Measurements from ENCODE around the gene SPDYE3. TPM values are rescaled to one million over a fixed set of nuclear protein-coding genes. Genes with fewer than 3 reads are reported as not detected.
"Not testable (repeated sequence)": the region's sequence is repeated elsewhere in the genome, so short reads cannot be mapped to it uniquely, and the experiment has no call there.

Gene SPDYE3
- total RNA-seq, 1 experiment from 2014 or later, result not detected

DNA sequence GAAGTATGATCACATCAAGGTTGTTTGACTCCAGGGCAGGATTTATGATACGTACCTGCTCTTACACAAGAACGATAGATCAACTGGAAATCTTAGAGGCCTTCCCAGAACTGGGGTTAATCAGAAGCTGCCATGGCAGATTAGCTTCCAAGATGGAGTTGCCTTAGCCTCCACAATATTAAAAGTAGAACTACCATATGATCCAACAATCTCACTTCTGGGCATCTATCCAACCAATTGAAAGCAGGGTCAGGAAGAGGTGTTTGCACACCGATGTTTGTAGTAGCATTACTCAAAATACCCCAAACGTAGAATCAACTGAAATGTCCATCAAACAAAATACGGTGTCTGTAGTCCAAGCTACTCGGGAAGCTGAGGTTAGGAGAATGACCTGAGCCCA, 57.0 kb downstream of the SPDYE3 start:
- DNase-seq (ENCODE audit: low read depth), result no peak
- in situ Hi-C loops (cut with HindIII; ENCODE audit: low pct_unique_long_range_greater_than_20kb, low sequenced_read_pairs), result no loop called here

DNA sequence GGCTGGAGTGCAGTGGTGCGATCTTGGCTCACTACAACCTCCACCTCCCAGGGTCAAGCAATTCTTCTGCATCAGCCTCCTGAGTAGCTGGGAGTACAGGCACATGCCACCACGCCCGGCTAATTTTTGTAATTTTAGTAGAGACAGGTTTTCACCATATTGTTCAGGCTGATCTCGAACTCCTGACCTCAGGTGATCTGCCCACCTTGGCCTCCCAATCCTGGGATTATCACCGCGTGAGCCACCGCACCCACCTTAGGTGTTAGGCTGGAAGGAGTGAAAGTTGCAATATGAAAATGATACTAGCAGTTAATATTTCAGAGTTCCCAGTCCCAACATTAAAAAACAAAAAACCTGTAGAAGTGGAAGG, 58.5 kb downstream of the SPDYE3 start:
- in situ Hi-C loops (cut with HindIII; ENCODE audit: low pct_unique_long_range_greater_than_20kb, low sequenced_read_pairs); DNase-seq (ENCODE audit: low read depth): not testable (repeated sequence)

DNA sequence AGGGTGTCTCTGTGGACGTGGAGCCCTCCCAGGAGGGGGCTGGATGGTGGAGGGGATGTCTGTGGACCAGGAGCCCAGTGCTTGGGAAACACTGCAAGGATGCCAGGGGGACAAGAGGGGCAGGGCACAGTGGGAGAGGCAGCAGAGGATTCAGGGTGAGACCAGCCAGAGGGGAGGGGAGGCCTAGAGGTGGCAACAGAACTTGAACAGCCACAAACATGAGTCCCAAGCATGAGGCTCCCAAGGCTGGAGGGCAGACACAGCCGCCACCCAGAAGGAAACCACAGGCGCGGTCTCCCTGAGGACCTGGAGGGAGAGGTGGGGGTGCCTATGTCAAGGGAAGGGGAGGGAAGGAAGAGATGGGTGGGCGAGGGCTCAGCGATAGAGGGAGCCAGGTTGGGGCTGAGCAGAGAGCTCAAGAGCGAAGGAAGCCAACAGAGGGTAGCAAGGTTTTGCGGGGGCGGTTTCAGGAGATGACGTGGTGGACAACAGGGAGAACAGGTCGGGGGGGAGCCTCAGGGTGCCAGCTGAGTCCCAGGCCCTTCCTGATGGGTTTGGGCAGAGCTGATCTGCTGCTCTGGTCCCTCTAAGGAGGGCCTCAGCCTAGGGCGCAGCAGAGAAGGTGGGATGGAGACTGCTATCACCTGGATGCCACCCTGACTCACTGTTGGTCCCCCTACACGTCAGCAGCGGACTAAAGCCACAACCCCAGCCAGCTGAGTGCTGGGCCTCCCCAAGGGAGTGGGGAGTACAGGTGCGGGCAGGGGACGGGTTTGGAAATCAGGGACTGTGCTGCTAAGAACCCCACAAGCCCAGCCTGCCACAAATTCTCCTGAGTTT, 59.1 kb downstream of the SPDYE3 start:
- no peak for DNase-seq (ENCODE audit: low read depth)
- in situ Hi-C loops (cut with HindIII; ENCODE audit: low pct_unique_long_range_greater_than_20kb, low sequenced_read_pairs), result no loop called here

DNA sequence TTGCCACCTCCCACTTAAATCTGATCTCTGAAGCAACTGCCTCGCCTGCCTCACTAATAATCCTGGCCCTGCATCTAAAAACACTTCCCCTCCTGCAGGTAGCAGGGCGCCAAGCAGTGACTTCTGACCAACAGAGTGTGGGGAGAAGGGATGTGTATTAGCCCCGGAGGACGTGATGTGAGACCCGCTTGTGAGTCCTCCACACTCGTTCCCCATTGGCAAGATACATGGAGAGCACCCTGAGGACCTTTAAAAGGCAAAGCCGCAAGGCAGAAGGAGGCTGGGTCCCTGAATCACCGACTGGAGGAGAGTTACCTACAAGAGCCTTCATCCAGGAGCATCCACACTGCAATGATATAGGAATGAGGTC, 59.7 kb downstream of the SPDYE3 start:
- in situ Hi-C loops (cut with HindIII; ENCODE audit: low pct_unique_long_range_greater_than_20kb, low sequenced_read_pairs), result no loop called here
- DNase-seq (ENCODE audit: low read depth), result no peak

DNA sequence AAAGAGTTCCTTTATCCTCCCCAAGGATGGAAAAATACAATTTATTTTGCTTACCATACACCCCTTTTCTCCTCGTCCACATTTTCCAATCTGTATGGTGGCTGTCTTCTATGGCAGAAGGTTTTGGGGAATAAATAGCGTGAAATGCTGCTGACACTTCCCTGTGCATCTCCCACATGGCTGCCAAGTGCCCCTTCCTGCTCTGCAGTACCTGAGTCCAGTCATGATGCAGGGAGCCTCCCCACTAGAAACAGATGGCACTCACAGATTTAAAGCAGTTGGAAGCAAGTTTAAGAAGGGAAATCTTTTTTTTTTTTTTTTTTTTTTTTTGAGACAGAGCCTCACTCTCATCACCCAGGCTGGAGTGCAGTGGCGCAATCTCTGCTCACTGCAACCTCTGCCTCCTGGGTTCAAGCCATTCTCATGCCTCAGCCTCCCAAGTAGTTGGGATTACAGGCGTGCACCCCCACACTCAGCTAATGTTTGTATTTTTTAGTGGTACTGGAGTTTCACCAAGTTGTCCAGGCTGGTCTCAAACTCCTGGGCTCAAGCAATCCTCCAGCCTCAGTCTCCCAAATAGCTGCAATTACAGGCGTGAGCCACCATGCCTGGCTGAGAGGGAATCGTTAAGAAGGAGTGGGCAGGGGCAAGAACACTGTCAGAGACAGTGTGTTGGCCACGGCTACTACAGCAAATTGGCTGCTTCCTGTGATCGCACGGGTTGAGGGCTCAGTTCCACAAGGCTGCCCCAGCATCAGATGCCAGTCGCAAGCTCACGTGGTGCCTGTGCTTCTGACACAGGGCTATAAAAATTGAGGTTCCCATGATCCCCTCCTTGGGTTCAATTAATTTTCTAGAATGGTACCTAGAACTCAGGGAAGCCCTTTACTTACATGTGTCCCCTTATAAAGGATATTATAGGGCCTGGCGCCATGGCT, 60.4 kb downstream of the SPDYE3 start:
- in situ Hi-C loops (cut with HindIII; ENCODE audit: low pct_unique_long_range_greater_than_20kb, low sequenced_read_pairs), result no loop called here
- DNase-seq (ENCODE audit: low read depth), result no peak

DNA sequence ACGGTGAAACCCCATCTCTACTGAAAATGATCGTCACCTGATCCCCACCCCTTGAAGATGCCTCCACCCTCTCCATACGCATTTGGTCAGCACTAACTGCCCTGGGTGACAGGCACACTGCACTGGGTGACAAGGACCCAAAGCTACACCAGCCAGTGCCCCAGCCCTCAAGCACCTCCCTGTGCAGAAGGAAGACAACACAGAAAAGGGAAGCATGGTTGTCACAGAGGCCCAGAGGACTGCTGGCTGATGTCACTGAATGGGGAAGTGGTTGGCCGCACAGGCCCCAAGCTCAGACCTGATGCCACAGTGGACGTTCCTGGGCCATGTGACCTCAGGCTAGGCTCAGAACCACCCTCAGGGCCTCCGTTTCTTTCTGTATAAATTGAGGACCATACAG, 61.6 kb downstream of the SPDYE3 start:
- in situ Hi-C loops (cut with HindIII; ENCODE audit: low pct_unique_long_range_greater_than_20kb, low sequenced_read_pairs), result no loop called here
- DNase-seq (ENCODE audit: low read depth), result no peak

DNA sequence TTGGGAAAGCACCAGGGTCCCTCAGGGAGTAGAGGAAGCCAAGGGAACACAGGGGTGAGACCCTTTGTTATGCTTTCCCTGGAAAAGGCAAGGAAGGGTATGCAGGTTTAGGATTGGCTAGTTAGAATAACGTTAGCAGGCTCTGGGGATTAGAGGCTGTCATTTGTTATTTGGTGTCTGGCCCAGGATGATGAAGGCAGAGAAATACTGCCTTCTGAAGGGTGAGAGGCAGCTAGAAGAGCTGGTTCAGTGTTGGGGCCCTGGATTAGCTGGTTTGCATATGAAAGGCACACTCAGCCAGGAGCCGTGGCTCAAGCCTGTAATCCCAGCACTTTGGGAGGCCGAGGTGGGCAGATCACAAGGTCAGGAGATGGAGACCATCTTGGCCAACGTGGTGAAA, 62.8 kb downstream of the SPDYE3 start:
- in situ Hi-C loops (cut with HindIII; ENCODE audit: low pct_unique_long_range_greater_than_20kb, low sequenced_read_pairs), result no loop called here
- no peak for DNase-seq (ENCODE audit: low read depth)

DNA sequence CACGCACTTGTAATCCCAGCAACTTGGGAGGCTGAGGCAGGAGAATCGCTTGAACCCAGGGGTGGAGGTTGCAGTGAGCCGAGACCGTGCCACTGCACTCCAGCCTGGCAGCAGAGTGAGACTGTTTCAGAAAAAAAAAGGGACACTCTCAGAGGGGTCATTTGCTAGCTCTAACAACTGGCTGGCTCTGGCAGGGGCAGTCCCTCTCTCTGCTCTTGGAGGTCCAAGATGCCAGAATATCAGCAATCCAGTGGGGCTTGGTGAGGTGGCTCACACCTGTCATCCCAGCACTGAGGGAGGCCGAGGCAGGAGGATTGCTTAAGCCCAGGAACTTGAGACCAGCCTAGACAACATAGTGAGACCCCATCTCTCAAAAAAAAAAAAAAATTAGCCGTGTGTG, 63.2 kb downstream of the SPDYE3 start:
- in situ Hi-C loops (cut with HindIII; ENCODE audit: low pct_unique_long_range_greater_than_20kb, low sequenced_read_pairs), result no loop called here
- no peak for DNase-seq (ENCODE audit: low read depth)

DNA sequence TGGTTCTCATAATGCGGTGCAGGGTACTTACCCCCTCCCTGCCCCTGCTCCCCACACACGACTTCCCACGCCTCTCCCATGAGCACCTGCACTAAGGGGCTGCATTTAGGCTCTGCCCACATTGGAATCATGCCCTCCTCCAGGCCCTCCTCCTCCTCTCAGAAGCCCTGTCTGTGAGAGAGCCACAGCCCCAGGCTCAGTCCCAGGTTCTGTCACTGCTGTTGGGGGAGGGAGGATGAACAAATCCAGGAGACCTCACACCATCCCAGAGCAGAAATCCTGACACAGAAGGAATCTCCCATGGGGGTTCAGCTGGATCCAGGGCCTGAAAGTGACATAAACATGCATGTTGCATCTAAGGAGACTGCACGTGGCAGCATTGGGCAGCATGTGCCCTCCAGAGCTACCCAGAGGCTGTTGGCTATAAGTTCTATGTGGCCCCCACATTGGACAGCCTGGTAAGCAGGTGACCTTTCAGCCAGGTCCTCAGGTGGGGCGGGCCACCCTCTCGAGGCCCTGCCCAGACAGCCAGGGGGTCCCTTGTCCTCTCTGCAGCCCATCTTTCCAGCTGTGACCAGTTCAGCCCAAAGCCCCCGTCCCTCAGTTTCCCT, 64.2 kb downstream of the SPDYE3 start:
- no peak for DNase-seq (ENCODE audit: low read depth)
- in situ Hi-C loops (cut with HindIII; ENCODE audit: low pct_unique_long_range_greater_than_20kb, low sequenced_read_pairs), result no loop called here

Other genes with a start within 250 kb of the SPDYE3 start
- gene ZNF3, start 226.0 kb upstream of the SPDYE3 start, total RNA-seq (2014; rRNA removed; shearing (Covaris generic); ENCODE audit: low replicate concordance), result 47.7 and 51.4 TPM in 2 replicates
- 91.2 and 92.5 TPM in 2 replicates for gene COPS6, start 218.7 kb upstream of the SPDYE3 start, total RNA-seq (2014; rRNA removed; shearing (Covaris generic); ENCODE audit: low replicate concordance)
- gene MCM7, start 206.3 kb upstream of the SPDYE3 start, total RNA-seq (2014; rRNA removed; shearing (Covaris generic); ENCODE audit: low replicate concordance), result 225 and 243 TPM in 2 replicates
- 25.8 and 28.1 TPM in 2 replicates for gene AP4M1, start 206.1 kb upstream of the SPDYE3 start, total RNA-seq (2014; rRNA removed; shearing (Covaris generic); ENCODE audit: low replicate concordance)
- gene TAF6, start 188.3 kb upstream of the SPDYE3 start, total RNA-seq (2014; rRNA removed; shearing (Covaris generic); ENCODE audit: low replicate concordance), result 17.8 and 29.7 TPM in 2 replicates
- gene CNPY4, start 188.1 kb upstream of the SPDYE3 start, total RNA-seq (2014; rRNA removed; shearing (Covaris generic); ENCODE audit: low replicate concordance), result 9.5 and 25.8 TPM in 2 replicates
- 0.52 and 2.5 TPM in 2 replicates for gene MBLAC1, start 180.7 kb upstream of the SPDYE3 start, total RNA-seq (2014; rRNA removed; shearing (Covaris generic); ENCODE audit: low replicate concordance)
- gene LAMTOR4, start 158.8 kb upstream of the SPDYE3 start, total RNA-seq (2014; rRNA removed; shearing (Covaris generic); ENCODE audit: low replicate concordance), result 63.0 and 126 TPM in 2 replicates
- gene TRAPPC14, start 149.0 kb upstream of the SPDYE3 start, total RNA-seq (2014; rRNA removed; shearing (Covaris generic); ENCODE audit: low replicate concordance), result 2.2 and 2.3 TPM in 2 replicates
- gene GAL3ST4, start 139.1 kb upstream of the SPDYE3 start, total RNA-seq (2014; rRNA removed; shearing (Covaris generic); ENCODE audit: low replicate concordance), result not detected in 2 replicates
- gene GPC2, start 130.3 kb upstream of the SPDYE3 start, total RNA-seq (2014; rRNA removed; shearing (Covaris generic); ENCODE audit: low replicate concordance), result 1.4 and 1.6 TPM in 2 replicates
- not detected in 2 replicates for gene STAG3, start 129.8 kb upstream of the SPDYE3 start, total RNA-seq (2014; rRNA removed; shearing (Covaris generic); ENCODE audit: low replicate concordance)
- gene PVRIG, start 87.8 kb upstream of the SPDYE3 start, total RNA-seq (2014; rRNA removed; shearing (Covaris generic); ENCODE audit: low replicate concordance), result 1.4 TPM in 1 of 2 replicates, not detected in the other
- 15.0 and 44.8 TPM in 2 replicates for gene PILRB, start 50.4 kb downstream of the SPDYE3 start, total RNA-seq (2014; rRNA removed; shearing (Covaris generic); ENCODE audit: low replicate concordance)
- 0.41 and 0.91 TPM in 2 replicates for gene PILRA, start 65.8 kb downstream of the SPDYE3 start, total RNA-seq (2014; rRNA removed; shearing (Covaris generic); ENCODE audit: low replicate concordance)
- 1.8 and 5.9 TPM in 2 replicates for gene ZCWPW1, start 121.0 kb downstream of the SPDYE3 start, total RNA-seq (2014; rRNA removed; shearing (Covaris generic); ENCODE audit: low replicate concordance)
- gene MEPCE, start 122.1 kb downstream of the SPDYE3 start, total RNA-seq (2014; rRNA removed; shearing (Covaris generic); ENCODE audit: low replicate concordance), result 44.0 and 49.7 TPM in 2 replicates
- 48.5 and 55.4 TPM in 2 replicates for gene PPP1R35, start 128.8 kb downstream of the SPDYE3 start, total RNA-seq (2014; rRNA removed; shearing (Covaris generic); ENCODE audit: low replicate concordance)
- not detected in 2 replicates for gene SPACDR, start 156.6 kb downstream of the SPDYE3 start, total RNA-seq (2014; rRNA removed; shearing (Covaris generic); ENCODE audit: low replicate concordance)
- 39.5 and 46.5 TPM in 2 replicates for gene TSC22D4, start 171.5 kb downstream of the SPDYE3 start, total RNA-seq (2014; rRNA removed; shearing (Covaris generic); ENCODE audit: low replicate concordance)
- 0.87 and 3.6 TPM in 2 replicates for gene NYAP1, start 176.2 kb downstream of the SPDYE3 start, total RNA-seq (2014; rRNA removed; shearing (Covaris generic); ENCODE audit: low replicate concordance)
- gene AGFG2, start 231.5 kb downstream of the SPDYE3 start, total RNA-seq (2014; rRNA removed; shearing (Covaris generic); ENCODE audit: low replicate concordance), result 20.0 and 42.3 TPM in 2 replicates